Measurements from ENCODE around the gene DERL2.
"Not testable (repeated sequence)": the region's sequence is repeated elsewhere in the genome, so short reads cannot be mapped to it uniquely, and the experiment has no call there.

Gene DERL2

DNA sequence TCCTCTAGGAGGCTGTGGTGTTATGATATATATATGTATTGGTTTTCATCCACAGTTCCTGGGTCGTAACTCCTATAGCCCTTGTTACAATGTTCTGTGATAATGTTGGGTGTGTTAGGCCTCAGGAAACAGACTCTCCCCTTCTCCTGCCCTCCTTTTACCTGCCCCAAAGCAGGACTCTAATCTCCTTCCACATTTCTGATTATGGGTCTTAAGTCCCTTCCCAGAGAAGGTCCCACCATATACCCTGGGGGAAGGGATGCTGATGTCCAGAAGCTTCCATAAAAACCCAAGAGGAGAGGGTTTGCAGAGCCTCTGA lies 46.6 kb downstream of the DERL2 start:
- Histone ChIP-seq H3K79me2 (ENCODE audit: control insufficient read depth, insufficient read depth, low read length) (peaks cover 33% of the 10 kb centered on the region), H3K4me3 (ENCODE audit: low read length) (no peak overlapping the region), H4K8ac (ENCODE audit: low read depth, low read length) (no peak overlapping the region), H3K27me3 (ENCODE audit: insufficient read depth, low read length, poor library complexity) (no peaks in the 10 kb centered on the region), H2BK120ac (ENCODE audit: low read depth, low read length) (no peak overlapping the region), H3K27ac (ENCODE audit: low read depth, low read length) (no peak overlapping the region), H3K56ac (ENCODE audit: low read length) (peak overlapping the region; percentile 9), H3K23ac (ENCODE audit: low read length) (no peak overlapping the region), H2BK15ac (replicated peaks; ENCODE audit: low read depth) (no peak overlapping the region), H2AK5ac (ENCODE audit: low read length) (no peak overlapping the region), H3K79me1 (ENCODE audit: low read length) (peaks cover 3% of the 10 kb centered on the region), H4K5ac (ENCODE audit: low read length) (no peak overlapping the region), H3K4ac (ENCODE audit: low read depth, low read length) (no peak overlapping the region), H3K18ac (ENCODE audit: low read length) (no peak overlapping the region), H3K9ac (ENCODE audit: low read length) (peak overlapping the region; percentile 28), H2BK5ac (ENCODE audit: low read length) (no peak overlapping the region), H3K4me1 (ENCODE audit: control insufficient read depth, low read depth, low read length) (no peaks in the 10 kb centered on the region), H3K36me3 (ENCODE audit: control insufficient read depth, insufficient read depth, low read length) (peaks cover 13% of the 10 kb centered on the region), H3K4me2 (ENCODE audit: low read length) (peak overlapping the region; percentile 30)
- no peak for DNase-seq
- WGBS (ENCODE audit: extremely low coverage, insufficient coverage, low lambda C conversion rate), result no CpG with 5 or more reads among the region's 1 CpG

DNA sequence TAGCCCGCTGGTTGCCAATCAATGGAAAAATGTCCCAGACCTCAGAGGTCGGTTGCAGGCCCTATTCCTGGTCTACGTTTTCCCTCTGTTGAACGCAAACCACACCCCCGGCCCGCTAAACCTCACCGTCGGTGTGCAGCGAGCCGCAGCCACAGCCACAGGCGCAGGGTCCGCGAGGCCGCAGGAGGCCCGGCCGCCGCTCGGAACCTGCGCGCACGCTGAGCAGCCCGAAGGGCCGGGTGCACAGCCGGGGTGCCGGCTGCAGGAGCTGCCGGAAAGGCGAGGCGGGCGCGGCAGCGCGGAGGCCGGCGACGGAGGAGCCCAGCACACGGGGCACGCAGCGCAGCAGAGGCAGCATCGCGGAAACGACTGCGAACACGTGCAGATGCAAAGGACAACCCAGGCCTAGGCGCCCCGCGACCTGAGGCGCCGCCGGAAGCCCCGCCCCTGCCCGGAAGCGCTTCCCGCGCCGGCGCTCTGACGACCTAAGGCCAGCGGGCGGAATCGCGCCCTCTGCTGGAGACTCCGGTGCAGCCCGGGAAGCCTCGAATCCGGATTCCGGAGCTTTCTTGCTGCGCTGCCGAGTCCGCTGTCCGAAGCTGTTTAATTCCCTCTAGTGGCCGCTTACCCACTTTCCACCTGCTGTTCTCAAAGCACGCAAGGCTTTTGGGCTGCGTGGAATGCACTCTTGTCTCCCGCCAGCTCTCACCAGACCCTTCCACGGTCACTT lies 47.1 kb downstream of the DERL2 start, which contains the start of gene C1QBP:
C1QBP (minus strand) TSS at position 440 of the 730 bp plus-strand sequence; CDS start at position 358, 82 bp downstream.
- Histone ChIP-seq H2AK5ac (ENCODE audit: low read length) (no peak within 1 kb of the TSS), H2BK120ac (ENCODE audit: low read depth, low read length) (no peak within 1 kb of the TSS), H3K4me2 (ENCODE audit: low read length) (peak within 1 kb of the TSS; percentile 43), H3K4me1 (ENCODE audit: control insufficient read depth, low read depth, low read length) (no peaks in the 10 kb centered on the region), H3K36me3 (ENCODE audit: control insufficient read depth, insufficient read depth, low read length) (peaks cover 16% of the 10 kb centered on the region), H3K27ac (ENCODE audit: low read depth, low read length) (peak within 1 kb of the TSS; percentile 75), H3K79me2 (ENCODE audit: control insufficient read depth, insufficient read depth, low read length) (peaks cover 33% of the 10 kb centered on the region), H3K4me3 (ENCODE audit: low read length) (peak within 1 kb of the TSS; percentile 88), H3K79me1 (ENCODE audit: low read length) (peaks cover 3% of the 10 kb centered on the region), H3K9ac (ENCODE audit: low read length) (peak within 1 kb of the TSS; percentile 94), H3K56ac (ENCODE audit: low read length) (peak within 1 kb of the TSS; percentile 97), H3K27me3 (ENCODE audit: insufficient read depth, low read length, poor library complexity) (no peaks in the 10 kb centered on the region), H4K5ac (ENCODE audit: low read length) (no peak within 1 kb of the TSS), H2BK5ac (ENCODE audit: low read length) (no peak within 1 kb of the TSS), H3K4ac (ENCODE audit: low read depth, low read length) (peak within 1 kb of the TSS; percentile 87), H4K8ac (ENCODE audit: low read depth, low read length) (peak within 1 kb of the TSS; percentile 68), H3K18ac (ENCODE audit: low read length) (peak within 1 kb of the TSS; percentile 98), H2BK15ac (replicated peaks; ENCODE audit: low read depth) (no peak within 1 kb of the TSS), H3K23ac (ENCODE audit: low read length) (peak within 1 kb of the TSS; percentile 59)
- no CpG with 5 or more reads among the region's 75 CpGs for WGBS (ENCODE audit: extremely low coverage, insufficient coverage, low lambda C conversion rate)
- peak; percentile 95 for DNase-seq

DNA sequence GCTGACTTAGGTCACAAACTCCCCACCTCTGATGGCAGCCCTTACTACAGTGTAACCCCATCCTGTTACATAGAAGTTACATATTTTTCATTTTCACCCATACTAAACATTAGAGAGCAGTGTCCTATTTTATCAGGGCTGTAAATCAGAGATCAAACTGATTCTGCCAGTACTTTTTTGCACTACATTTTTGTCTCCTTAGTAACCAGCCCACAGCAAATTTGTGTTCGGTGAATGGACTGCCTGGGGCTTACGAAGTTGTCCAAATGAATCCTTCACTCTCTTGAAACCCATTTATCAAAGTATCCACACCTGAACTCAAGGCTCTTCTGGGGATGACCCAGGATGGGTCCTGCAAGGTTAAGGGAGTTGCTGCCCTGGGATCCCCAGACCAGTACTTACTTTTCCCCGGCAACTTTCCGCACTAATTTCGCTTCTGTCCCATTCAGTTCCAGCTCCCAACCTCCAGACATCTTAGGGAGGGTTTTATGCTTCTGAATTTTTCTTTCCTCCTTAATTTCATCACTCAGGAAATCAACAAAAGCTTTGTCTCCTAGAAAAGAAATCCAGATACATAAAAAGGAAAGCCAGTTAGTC lies 48.2 kb downstream of the DERL2 start:
- Histone ChIP-seq H4K5ac (ENCODE audit: low read length) (no peak overlapping the region), H2BK5ac (ENCODE audit: low read length) (no peak overlapping the region), H3K79me2 (ENCODE audit: control insufficient read depth, insufficient read depth, low read length) (peaks cover 33% of the 10 kb centered on the region), H3K23ac (ENCODE audit: low read length) (no peak overlapping the region), H3K79me1 (ENCODE audit: low read length) (peaks cover 3% of the 10 kb centered on the region), H2BK120ac (ENCODE audit: low read depth, low read length) (no peak overlapping the region), H4K8ac (ENCODE audit: low read depth, low read length) (no peak overlapping the region), H3K18ac (ENCODE audit: low read length) (no peak overlapping the region), H2AK5ac (ENCODE audit: low read length) (no peak overlapping the region), H3K27me3 (ENCODE audit: insufficient read depth, low read length, poor library complexity) (no peaks in the 10 kb centered on the region), H3K4me1 (ENCODE audit: control insufficient read depth, low read depth, low read length) (no peaks in the 10 kb centered on the region), H3K4me2 (ENCODE audit: low read length) (peak overlapping the region; percentile 43), H3K4me3 (ENCODE audit: low read length) (peak overlapping the region; percentile 88), H3K4ac (ENCODE audit: low read depth, low read length) (no peak overlapping the region), H3K9ac (ENCODE audit: low read length) (peak overlapping the region; percentile 94), H3K56ac (ENCODE audit: low read length) (peak overlapping the region; percentile 97), H2BK15ac (replicated peaks; ENCODE audit: low read depth) (no peak overlapping the region), H3K27ac (ENCODE audit: low read depth, low read length) (no peak overlapping the region), H3K36me3 (ENCODE audit: control insufficient read depth, insufficient read depth, low read length) (peaks cover 21% of the 10 kb centered on the region)
- no CpG with 5 or more reads among the region's 5 CpGs for WGBS (ENCODE audit: extremely low coverage, insufficient coverage, low lambda C conversion rate)
- DNase-seq, result no peak

DNA sequence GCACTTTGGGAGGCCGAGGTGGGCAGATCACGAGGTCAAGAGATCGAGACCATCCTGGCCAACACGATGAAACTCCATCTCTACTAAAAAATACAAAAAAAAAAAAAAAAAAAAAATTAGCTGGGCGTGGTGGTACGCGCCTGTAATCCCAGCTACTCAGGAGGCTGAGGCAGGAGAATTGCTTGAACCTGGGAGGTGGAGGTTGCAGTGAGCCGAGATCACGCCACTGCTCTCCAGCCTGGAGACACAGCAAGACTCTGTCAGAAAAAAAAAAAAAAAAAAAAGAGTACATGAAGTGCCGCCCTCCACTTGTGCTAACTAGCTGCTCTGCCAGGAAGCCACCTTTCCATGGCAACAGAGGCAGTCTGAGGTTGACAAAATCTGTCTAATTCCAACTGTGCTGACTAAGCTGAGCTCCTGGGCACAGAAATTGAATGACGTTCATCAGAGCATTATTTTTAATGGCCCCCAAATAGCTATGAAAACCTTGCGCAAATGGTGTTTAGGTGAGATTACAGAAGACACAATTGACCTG lies 50.1 kb downstream of the DERL2 start:
- Histone ChIP-seq H3K36me3 (ENCODE audit: control insufficient read depth, insufficient read depth, low read length) (peaks cover 21% of the 10 kb centered on the region), H3K79me2 (ENCODE audit: control insufficient read depth, insufficient read depth, low read length) (peaks cover 33% of the 10 kb centered on the region)
- H3K79me1 ChIP-seq (ENCODE audit: low read length); H2BK5ac ChIP-seq (ENCODE audit: low read length); H3K9ac ChIP-seq (ENCODE audit: low read length); H3K56ac ChIP-seq (ENCODE audit: low read length); H3K4me1 ChIP-seq (ENCODE audit: control insufficient read depth, low read depth, low read length); DNase-seq; H3K4ac ChIP-seq (ENCODE audit: low read depth, low read length); H4K5ac ChIP-seq (ENCODE audit: low read length); H3K27ac ChIP-seq (ENCODE audit: low read depth, low read length); H2BK15ac ChIP-seq (replicated peaks; ENCODE audit: low read depth); H3K4me3 ChIP-seq (ENCODE audit: low read length); H3K4me2 ChIP-seq (ENCODE audit: low read length); H3K27me3 ChIP-seq (ENCODE audit: insufficient read depth, low read length, poor library complexity); H2AK5ac ChIP-seq (ENCODE audit: low read length); H2BK120ac ChIP-seq (ENCODE audit: low read depth, low read length); H3K18ac ChIP-seq (ENCODE audit: low read length); H3K23ac ChIP-seq (ENCODE audit: low read length); H4K8ac ChIP-seq (ENCODE audit: low read depth, low read length): not testable (repeated sequence)
- WGBS (ENCODE audit: extremely low coverage, insufficient coverage, low lambda C conversion rate), result no CpG with 5 or more reads among the region's 12 CpGs

DNA sequence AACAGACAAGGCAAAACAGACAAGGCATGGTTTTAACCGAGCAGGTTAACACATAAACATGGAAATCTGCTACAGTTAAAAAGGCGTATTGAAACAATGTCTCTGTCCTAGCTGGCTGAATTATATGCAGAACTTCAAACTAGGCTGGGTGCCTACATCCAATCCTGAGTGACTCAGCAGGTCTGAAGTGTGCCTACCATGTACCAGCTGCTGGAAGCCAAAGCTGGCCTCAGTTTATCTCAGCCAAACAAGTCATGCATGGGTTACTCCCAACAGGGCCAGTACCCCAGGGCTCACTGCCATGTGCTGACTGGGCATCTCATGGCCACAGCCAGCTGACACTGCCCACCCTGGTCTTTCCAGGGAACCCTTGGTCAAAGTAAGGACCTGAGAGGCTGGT lies 51.0 kb downstream of the DERL2 start:
- Histone ChIP-seq H4K5ac (ENCODE audit: low read length) (no peak overlapping the region), H2BK15ac (replicated peaks; ENCODE audit: low read depth) (no peak overlapping the region), H3K4me3 (ENCODE audit: low read length) (no peak overlapping the region), H3K4me2 (ENCODE audit: low read length) (no peak overlapping the region), H3K23ac (ENCODE audit: low read length) (no peak overlapping the region), H3K18ac (ENCODE audit: low read length) (no peak overlapping the region), H3K27ac (ENCODE audit: low read depth, low read length) (peak overlapping the region; percentile 1), H2BK5ac (ENCODE audit: low read length) (no peak overlapping the region), H3K4me1 (ENCODE audit: control insufficient read depth, low read depth, low read length) (no peaks in the 10 kb centered on the region), H3K4ac (ENCODE audit: low read depth, low read length) (no peak overlapping the region), H3K79me1 (ENCODE audit: low read length) (peaks cover 3% of the 10 kb centered on the region), H2AK5ac (ENCODE audit: low read length) (no peak overlapping the region), H3K27me3 (ENCODE audit: insufficient read depth, low read length, poor library complexity) (no peaks in the 10 kb centered on the region), H3K36me3 (ENCODE audit: control insufficient read depth, insufficient read depth, low read length) (peaks cover 21% of the 10 kb centered on the region), H3K79me2 (ENCODE audit: control insufficient read depth, insufficient read depth, low read length) (peaks cover 33% of the 10 kb centered on the region), H4K8ac (ENCODE audit: low read depth, low read length) (no peak overlapping the region), H2BK120ac (ENCODE audit: low read depth, low read length) (no peak overlapping the region), H3K9ac (ENCODE audit: low read length) (no peak overlapping the region), H3K56ac (ENCODE audit: low read length) (no peak overlapping the region)
- DNase-seq, result no peak
- WGBS (ENCODE audit: extremely low coverage, insufficient coverage, low lambda C conversion rate), result no CpG with 5 or more reads among the region's 2 CpGs

Measured in mesendoderm (in vitro differentiated cells).